NCI-H1092 (cell line): ENCODE data around the gene FTCD.

Experiments
- DNase-seq: peaks from one replicate; lab custom pipeline; 2025; lab: John Stamatoyannopoulos, UW

The FTCD gene

GRCh38 chr21:46093668-46094400 is 61.5 kb downstream of the FTCD start:
- no peak for DNase-seq

GRCh38 chr21:46092811-46093667 is 62.3 kb downstream of the FTCD start:
- DNase-seq = no peak

DNA sequence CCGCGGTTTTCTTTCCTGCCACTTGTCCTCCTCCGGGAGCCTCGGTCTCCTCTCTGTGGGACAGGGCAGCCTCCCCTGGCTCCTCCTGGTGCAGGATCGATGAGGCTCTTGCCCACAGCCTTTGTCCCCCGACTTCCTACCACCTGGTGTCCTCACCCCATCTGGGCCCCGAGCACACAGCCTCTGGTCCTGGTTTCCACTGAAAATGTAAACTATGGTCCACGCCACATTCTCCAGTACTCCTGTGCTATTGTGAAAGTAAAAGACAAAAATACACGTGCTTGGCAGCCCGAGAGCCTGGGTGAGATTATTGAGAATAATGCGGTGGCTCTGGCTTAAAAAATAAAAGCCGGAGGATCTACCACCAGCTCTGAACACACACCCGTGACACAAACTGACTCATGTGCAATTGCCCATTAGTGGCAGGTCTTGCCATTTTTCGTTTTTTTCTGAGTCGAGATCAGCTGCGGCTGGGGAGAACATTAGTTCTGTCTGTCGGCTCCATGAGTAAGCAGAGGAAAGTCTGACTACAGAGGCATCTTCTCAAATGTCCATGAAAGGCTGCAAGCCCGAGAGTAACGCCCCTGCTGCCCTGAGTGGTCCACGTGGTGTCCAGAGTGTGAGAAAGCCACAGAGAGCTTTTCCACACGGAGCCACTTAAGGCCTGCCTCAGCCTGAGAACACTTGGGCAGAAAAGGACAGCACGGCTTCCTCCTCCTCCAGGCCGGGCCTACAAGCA is 63.2 kb downstream of the FTCD start:
- DNase-seq = no peak

DNA sequence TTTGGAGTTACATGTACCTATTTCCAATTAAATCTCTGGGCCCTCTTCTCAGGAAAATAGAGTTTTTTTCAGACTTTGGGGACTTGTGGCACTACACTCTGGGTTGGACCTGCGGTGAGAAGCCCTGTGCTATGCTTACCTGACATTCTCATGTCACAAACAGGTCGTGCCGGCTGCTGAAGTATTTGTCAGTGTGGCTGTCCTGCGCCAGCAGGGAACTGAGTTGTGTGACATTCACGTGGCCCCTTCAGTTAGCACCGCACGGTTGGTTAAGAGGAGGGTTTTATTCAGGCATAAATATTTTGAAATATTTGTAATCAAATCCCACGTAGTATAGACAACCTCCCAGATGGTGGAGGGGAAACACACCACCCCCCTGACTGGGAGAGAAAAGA is 63.8 kb downstream of the FTCD start:
- DNase-seq = no peak

DNA sequence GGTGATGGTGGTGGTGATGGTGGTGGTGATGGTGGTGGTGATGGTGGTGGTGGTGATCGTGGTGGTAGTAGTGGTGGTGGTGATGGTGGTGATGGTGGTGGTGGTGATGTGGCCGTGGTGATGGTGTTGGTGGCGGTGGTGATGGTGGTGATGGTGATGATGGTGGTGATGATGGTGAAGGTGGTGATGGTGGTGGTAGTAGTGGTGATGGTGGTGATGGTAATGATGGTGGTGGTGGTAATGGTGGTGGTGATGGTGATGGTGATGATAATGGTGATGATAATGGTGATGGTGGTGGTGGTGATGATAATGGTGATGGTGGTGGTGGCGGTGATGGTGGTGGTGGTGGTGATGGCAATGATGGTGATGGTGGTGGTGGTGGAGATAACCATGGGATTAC is 64.3 kb downstream of the FTCD start:
- DNase-seq = no peak

DNA sequence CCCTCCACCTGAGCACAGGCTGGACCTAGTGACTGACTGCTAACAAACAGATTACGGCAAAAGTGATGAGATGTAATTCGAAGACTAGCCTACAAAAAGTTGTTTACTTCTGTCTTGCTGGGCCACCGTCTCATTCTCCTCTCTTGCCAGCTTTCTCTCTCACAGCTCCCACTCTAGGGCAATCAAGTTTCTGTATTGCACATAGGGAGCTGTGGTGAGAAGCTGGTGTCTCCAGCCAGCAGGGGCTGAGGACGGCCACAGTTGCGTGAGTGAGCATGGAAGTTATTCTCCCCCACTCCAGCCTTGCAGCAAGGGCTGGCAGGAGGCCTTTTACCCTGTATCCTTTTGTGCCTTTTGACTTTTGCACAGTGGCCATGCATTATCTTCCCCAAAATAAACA is 66.1 kb downstream of the FTCD start:
- DNase-seq = no peak

DNA sequence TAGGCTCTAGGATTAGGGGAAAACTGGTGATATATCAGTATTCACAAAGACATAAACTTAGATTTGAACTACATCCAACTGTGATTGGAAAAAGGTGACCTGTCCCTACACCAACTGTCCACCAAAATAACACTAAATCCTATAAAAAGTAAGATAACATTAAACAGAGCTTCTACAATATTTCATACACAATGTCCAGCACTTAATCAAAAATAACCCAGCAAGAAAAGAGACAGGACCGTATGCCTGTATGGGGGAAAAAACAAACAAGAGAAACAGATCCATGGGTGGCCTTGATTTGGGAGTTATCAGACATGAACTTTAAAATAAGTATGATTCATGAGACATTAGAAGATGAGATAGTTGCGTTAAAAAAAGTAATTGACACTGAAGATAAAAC is 67.2 kb downstream of the FTCD start:
- no peak for DNase-seq

DNA sequence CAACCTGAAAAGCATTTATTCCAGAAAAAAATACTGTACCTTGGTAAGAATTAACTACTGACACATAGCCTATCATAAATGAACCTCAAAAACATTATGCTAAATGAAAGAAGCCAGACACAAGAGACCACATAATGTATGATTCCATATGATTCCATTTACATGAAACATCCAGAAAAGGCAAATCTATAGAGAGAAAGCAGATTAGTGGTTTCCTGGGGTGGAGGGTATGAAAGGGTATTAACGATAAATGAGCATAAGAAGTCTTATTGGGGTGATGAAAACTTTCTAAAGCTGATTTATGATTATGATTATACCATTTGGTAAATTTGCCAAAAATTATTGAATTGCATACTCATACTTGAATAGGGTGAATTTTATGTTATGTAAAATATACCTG is 67.7 kb downstream of the FTCD start:
- DNase-seq = no peak
